NCI-H128 (cell line): ENCODE data around the gene COL9A2.

Experiments used
- DNase-seq: peaks from one replicate; lab custom pipeline; 2025; ENCODE audit not compliant: unreplicated experiment; lab: John Stamatoyannopoulos, UW

Gene COL9A2

GRCh38 chr1:40264354-40264781 is 52.7 kb downstream of the COL9A2 start:
- DNase-seq = no peak

GRCh38 chr1:40258445-40258769 is 58.7 kb downstream of the COL9A2 start:
- DNase-seq = no peak

GRCh38 chr1:40257688-40258444 is 59.2 kb downstream of the COL9A2 start, which contains the start of gene ZMPSTE24:
ZMPSTE24 (plus strand) TSS chr1:40258236; CDS start chr1:40258272, 36 bp downstream.
- DNase-seq = peak; percentile 95

- DNase-seq = peak; percentile 83
These were observed 59.8 kb downstream of the COL9A2 start for GRCh38 chr1:40257313-40257687.

GRCh38 chr1:40256401-40257084 is 60.5 kb downstream of the COL9A2 start:
- DNase-seq = no peak

GRCh38 chr1:40255231-40255630 is 61.9 kb downstream of the COL9A2 start:
- DNase-seq = no peak

GRCh38 chr1:40252601-40253000 is 64.5 kb downstream of the COL9A2 start:
- no peak for DNase-seq

- DNase-seq = no peak
These were observed 65.6 kb downstream of the COL9A2 start for GRCh38 chr1:40251456-40251855.
